ENCODE measurements around the gene VSX2. TPM values are rescaled to one million over a fixed set of nuclear protein-coding genes. Genes with fewer than 3 reads are reported as not detected.

The VSX2 gene
- total and polyA plus RNA-seq, 7 donors = 0.04 TPM; not detected in 6

GRCh38 chr14:74302634-74303569 lies 63.7 kb downstream of the VSX2 start, which contains the start of gene ABCD4:
TSS of gene ABCD4 (minus strand) at chr14:74302934. CDS start at chr14:74302912, 22 bp downstream.
- WGBS, 2 donors = 13 to 14% methylated on average over 61 of the region's 61 CpGs

GRCh38 chr14:74308695-74309094 lies 69.4 kb downstream of the VSX2 start:
- no peak for DNase-seq
- H3K27ac ChIP-seq = no peak overlapping the region
- no peaks in the 10 kb centered on the region for H3K27me3 ChIP-seq
- H3K4me3 ChIP-seq = no peak overlapping the region
- TF ChIP-seq POLR2A (IDR thresholded peaks at IDR 0.05) (no peak), CTCF (IDR thresholded peaks at IDR 0.05) (no peak), EP300 (IDR thresholded peaks at IDR 0.05) (no peak), POLR2AphosphoS5 (IDR thresholded peaks at IDR 0.05) (no peak)
- H3K9me3 ChIP-seq = no peaks in the 10 kb centered on the region
- H3K4me1 ChIP-seq = no peaks in the 10 kb centered on the region
- H3K36me3 ChIP-seq = no peaks in the 10 kb centered on the region
- WGBS, 2 donors = 79% methylated on average over 5 of the region's 5 CpGs
- intact Hi-C loops (cut with DNase I) = no loop called here

More at GRCh38 chr14:74302634-74303569, 63.7 kb downstream of the VSX2 start, which contains the start of gene ABCD4:
- DNase-seq = peak; percentile 96
- peaks cover 0 to 31% (median 22%) of the 10 kb centered on the region in 4 donors for H3K4me1 ChIP-seq
- peaks cover 0 to 18% (median 3%) of the 10 kb centered on the region in 4 donors for H3K36me3 ChIP-seq
- H3K4me3 ChIP-seq = peak within 1 kb of the TSS; percentile 50 to 87 (median 82)
- H3K9me3 ChIP-seq = no peaks in the 10 kb centered on the region
- peak within 1 kb of the TSS; percentile 76 to 90 (median 88) for H3K27ac ChIP-seq
- intact Hi-C loops (cut with DNase I) = loop anchor here (5.0 kb wide), 1 partner anchor 46 kb away; no protein-coding TSS in a partner anchor
- TF ChIP-seq EP300 (IDR thresholded peaks at IDR 0.05) = no peak
- peak; percentile 36 to 68 for TF ChIP-seq POLR2A (IDR thresholded peaks at IDR 0.05)
- peak in 1 of 4 experiments; percentile 21 for TF ChIP-seq CTCF (IDR thresholded peaks at IDR 0.05)
- TF ChIP-seq POLR2AphosphoS5 (IDR thresholded peaks at IDR 0.05) = peak; percentile 37 to 85 (median 80)
- no peaks in the 10 kb centered on the region for H3K27me3 ChIP-seq

- Histone ChIP-seq H3K4me1 (no peaks in the 10 kb centered on the region), H3K36me3 (no peaks in the 10 kb centered on the region), H3K27me3 (no peaks in the 10 kb centered on the region), H3K4me3 (no peak overlapping the region), H3K9me3 (no peaks in the 10 kb centered on the region), H3K27ac (no peak overlapping the region)
- intact Hi-C loops (cut with DNase I) = no loop called here
- 56 to 65% methylated on average over 8 of the region's 8 CpGs for WGBS, 2 donors
- TF ChIP-seq POLR2AphosphoS5 (IDR thresholded peaks at IDR 0.05) = no peak
- no peak for TF ChIP-seq CTCF (IDR thresholded peaks at IDR 0.05)
- no peak for TF ChIP-seq EP300 (IDR thresholded peaks at IDR 0.05)
- no peak for TF ChIP-seq POLR2A (IDR thresholded peaks at IDR 0.05)
- DNase-seq = no peak
Measured at GRCh38 chr14:74309125-74310022, 70.1 kb downstream of the VSX2 start.

DNA sequence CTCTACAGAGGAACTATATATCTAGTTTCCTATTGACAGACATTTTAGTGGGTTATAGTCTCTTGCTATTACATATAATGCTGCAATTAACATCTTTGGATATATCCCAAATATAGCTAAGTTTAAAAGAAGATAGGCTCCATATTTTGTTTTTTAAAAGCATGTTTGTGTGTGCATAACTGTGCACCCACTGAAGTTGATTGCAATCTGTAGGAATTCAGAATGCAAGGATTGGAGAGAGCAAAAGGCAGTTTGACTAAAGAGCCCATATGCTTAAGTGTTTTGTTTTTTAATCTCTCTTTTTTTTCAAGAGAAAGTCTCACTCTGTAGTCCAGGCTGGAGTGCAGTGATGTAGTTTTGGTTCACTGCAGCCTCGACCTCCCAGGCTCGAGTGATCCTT lies 72.9 kb downstream of the VSX2 start:
- Histone ChIP-seq H3K27ac (no peak overlapping the region), H3K27me3 (no peaks in the 10 kb centered on the region), H3K36me3 (no peaks in the 10 kb centered on the region), H3K4me1 (no peaks in the 10 kb centered on the region), H3K4me3 (no peak overlapping the region), H3K9me3 (no peaks in the 10 kb centered on the region)
- DNase-seq = no peak
- TF ChIP-seq EP300 (IDR thresholded peaks at IDR 0.05) (no peak), POLR2AphosphoS5 (IDR thresholded peaks at IDR 0.05) (no peak), CTCF (IDR thresholded peaks at IDR 0.05) (no peak), POLR2A (IDR thresholded peaks at IDR 0.05) (no peak)
- intact Hi-C loops (cut with DNase I) = no loop called here
- 84 to 91% methylated on average over 2 of the region's 2 CpGs for WGBS, 2 donors

Small RNA genes within 50 kb of the gene (small RNA-seq; reads per million reads assigned to genes)
- 0 reads per million in 3 donors for gene AC006349.1

Other genes starting within 250 kb of the VSX2 start
- 10 to 100 TPM in 1 of 4 donors, 1 to 10 TPM in 3; 8.0 to 11.1 (median 8.7) TPM for gene ENTPD5, start 220.2 kb upstream of the VSX2 start, total RNA-seq
- 10 to 100 TPM; 23.4 to 35.5 (median 33.8) TPM for gene ENTPD5, start 220.2 kb upstream of the VSX2 start, polyA plus RNA-seq
- gene BBOF1, start 220.1 kb upstream of the VSX2 start, total RNA-seq = 10 to 100 TPM in 2 of 4 donors, 1 to 10 TPM in 2; 8.9 to 13.6 (median 11.6) TPM
- 1 to 10 TPM; 2.5 to 7.2 (median 6.6) TPM for gene BBOF1, start 220.1 kb upstream of the VSX2 start, polyA plus RNA-seq
- 10 to 100 TPM; 19.9 to 33.5 (median 30.6) TPM for gene ALDH6A1, start 155.0 kb upstream of the VSX2 start, total RNA-seq
- gene ALDH6A1, start 155.0 kb upstream of the VSX2 start, polyA plus RNA-seq = 10 to 100 TPM in 2 of 3 donors, 1 to 10 TPM in 1; 9.6 to 16.9 (median 10.9) TPM
- gene LIN52, start 154.5 kb upstream of the VSX2 start, total RNA-seq = 10 to 100 TPM in 2 of 4 donors, 1 to 10 TPM in 2; 9.1 to 11.1 (median 10.3) TPM
- 1 to 10 TPM; 3.7 to 6.0 (median 4.2) TPM for gene LIN52, start 154.5 kb upstream of the VSX2 start, polyA plus RNA-seq
- gene ABCD4, start 63.5 kb downstream of the VSX2 start, total RNA-seq = 10 to 100 TPM; 27.6 to 50.1 (median 31.3) TPM
- 10 to 100 TPM; 13.6 to 37.7 (median 18.0) TPM for gene ABCD4, start 63.5 kb downstream of the VSX2 start, polyA plus RNA-seq
- not detected for gene VRTN, start 109.0 kb downstream of the VSX2 start, total RNA-seq
- gene VRTN, start 109.0 kb downstream of the VSX2 start, polyA plus RNA-seq = under 1 TPM in 2 of 3 donors, not detected in 1; 0.23 to 0.25 TPM
- gene SYNDIG1L, start 186.8 kb downstream of the VSX2 start, total RNA-seq = 1 to 10 TPM in 1 of 4 donors, under 1 TPM in 1, not detected in 2; under 0.01 to 1.7 TPM
- gene SYNDIG1L, start 186.8 kb downstream of the VSX2 start, polyA plus RNA-seq = under 1 TPM in 1 of 3 donors, not detected in 2; 0.20 TPM

Measured in sigmoid colon (tissue), 7 donors.